MM.1S (cell line): ENCODE data around the gene SIRT6.

ENCODE experiments used
- DNase-seq: peaks from one replicate; pipeline ENCODE4 v3.0.0-alpha.2; 2015
- H2AFZ ChIP-seq: fragments of 300-600 bp; sonication (generic); 2 replicates; pipeline ENCODE4 v1.6.0; 2016; ENCODE audit warnings: antibody characterized with exemption, low read length
- H3F3A ChIP-seq: fragments of 300-600 bp; sonication (generic); 2 replicates; pipeline ENCODE4 v1.6.1; 2016; ENCODE audit warnings: mild to moderate bottlenecking, antibody characterized with exemption, low read length, moderate library complexity, mixed read lengths; ENCODE audit not compliant: insufficient read depth
- H3K27ac ChIP-seq: fragments of 300-600 bp; sonication (generic); 2 replicates; pipeline ENCODE4 v1.5.1; 2016; ENCODE audit warnings: mild to moderate bottlenecking, low read length
- H3K27me3 ChIP-seq: fragments of 300-600 bp; sonication (generic); replicated peaks from 2 replicates; pipeline ENCODE4 v1.6.0; 2016; ENCODE audit warnings: low read length; ENCODE audit not compliant: insufficient read depth
- H3K36me3 ChIP-seq: fragments of 300-600 bp; sonication (generic); replicated peaks from 2 replicates; pipeline ENCODE4 v1.6.1; 2016; ENCODE audit warnings: mild to moderate bottlenecking, low read length, mixed read lengths; ENCODE audit not compliant: insufficient read depth
- H3K4me1 ChIP-seq: fragments of 300-600 bp; sonication (generic); 2 replicates; pipeline ENCODE4 v1.6.1; 2016; ENCODE audit warnings: low read length, mixed read lengths
- H3K4me2 ChIP-seq: fragments of 300-600 bp; sonication (generic); 2 replicates; pipeline ENCODE4 v1.6.0; 2016; ENCODE audit warnings: low read depth, low read length
- H3K4me3 ChIP-seq: fragments of 300-600 bp; sonication (generic); 2 replicates; pipeline ENCODE4 v1.5.1; 2016; ENCODE audit warnings: low read length, mixed read lengths
- H3K79me2 ChIP-seq: fragments of 300-600 bp; sonication (generic); 2 replicates; pipeline ENCODE4 v1.6.1; 2016; ENCODE audit warnings: mixed run types, low read length, mixed read lengths
- H3K9ac ChIP-seq: fragments of 300-600 bp; sonication (generic); 2 replicates; pipeline ENCODE4 v1.6.1; 2016; ENCODE audit warnings: low read length, mixed read lengths
- H3K9me2 ChIP-seq: fragments of 300-600 bp; sonication (generic); replicated peaks from 2 replicates; pipeline ENCODE4 v1.6.1; 2016; ENCODE audit warnings: mild to moderate bottlenecking, low read length, mixed read lengths; ENCODE audit not compliant: insufficient read depth
- H3K9me3 ChIP-seq: fragments of 300-600 bp; sonication (generic); replicated peaks from 2 replicates; pipeline ENCODE4 v1.6.1; 2016; ENCODE audit warnings: mild to moderate bottlenecking, low read length, mixed read lengths; ENCODE audit not compliant: insufficient read depth
- H4K20me1 ChIP-seq: fragments of 300-600 bp; sonication (generic); 2 replicates; pipeline ENCODE4 v1.6.1; 2016; ENCODE audit warnings: mild to moderate bottlenecking, low read length, moderate library complexity, mixed read lengths; ENCODE audit not compliant: insufficient read depth
- EZH2 ChIP-seq: fragments of 300-600 bp; sonication (generic); optimal IDR thresholded peaks from 2 replicates; pipeline ENCODE3; 2017; ENCODE audit warnings: low read depth, mild to moderate bottlenecking, antibody characterized with exemption, low read length, mixed read lengths
- EZH2phosphoT487 ChIP-seq: fragments of 300-600 bp; sonication (generic); IDR thresholded peaks from 2 replicates; pipeline ENCODE4 v1.6.1; 2018; ENCODE audit warnings: antibody characterized with exemption, low read length
- TF ChIP-seq, protein P1 (sequence below): fragments of 300-600 bp; sonication (generic); IDR thresholded peaks from 2 replicates; pipeline ENCODE4 v1.5.1; 2016; ENCODE audit warnings: antibody characterized with exemption, low read length, mixed read lengths

SIRT6 gene

DNA sequence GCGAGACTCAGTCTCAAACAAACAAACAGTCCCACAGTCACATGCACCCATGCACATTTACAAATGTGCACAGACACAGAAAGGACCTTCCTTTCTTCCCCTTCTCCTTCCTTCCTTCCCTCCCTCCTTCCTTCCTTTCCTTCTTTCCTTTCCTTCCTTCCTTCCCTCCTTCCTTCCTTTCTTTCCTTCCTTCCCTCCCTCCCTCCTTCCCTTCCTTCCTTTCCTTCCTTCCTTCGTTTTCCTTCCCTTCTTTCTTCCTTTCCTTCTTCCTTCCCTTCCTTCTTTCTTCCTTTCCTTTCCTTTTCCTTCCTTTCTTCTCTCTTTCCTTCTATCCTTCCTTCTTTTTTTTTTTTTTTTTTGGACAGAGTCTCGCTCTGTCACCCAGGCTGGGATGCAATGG, 30.8 kb upstream of the SIRT6 start:
- Histone ChIP-seq H3K27ac (no peak overlapping the region), H3K4me3 (no peak overlapping the region), H2AFZ (no peak overlapping the region), H3K4me1 (no peaks in the 10 kb centered on the region), H4K20me1 (no peaks in the 10 kb centered on the region), H3K36me3 (no peaks in the 10 kb centered on the region), H3K9ac (no peak overlapping the region), H3F3A (no peaks in the 10 kb centered on the region), H3K4me2 (no peak overlapping the region), H3K9me3 (no peaks in the 10 kb centered on the region), H3K9me2 (no peaks in the 10 kb centered on the region), H3K79me2 (no peaks in the 10 kb centered on the region), H3K27me3 (peaks cover 80% of the 10 kb centered on the region)
- TF ChIP-seq, protein P1, sequence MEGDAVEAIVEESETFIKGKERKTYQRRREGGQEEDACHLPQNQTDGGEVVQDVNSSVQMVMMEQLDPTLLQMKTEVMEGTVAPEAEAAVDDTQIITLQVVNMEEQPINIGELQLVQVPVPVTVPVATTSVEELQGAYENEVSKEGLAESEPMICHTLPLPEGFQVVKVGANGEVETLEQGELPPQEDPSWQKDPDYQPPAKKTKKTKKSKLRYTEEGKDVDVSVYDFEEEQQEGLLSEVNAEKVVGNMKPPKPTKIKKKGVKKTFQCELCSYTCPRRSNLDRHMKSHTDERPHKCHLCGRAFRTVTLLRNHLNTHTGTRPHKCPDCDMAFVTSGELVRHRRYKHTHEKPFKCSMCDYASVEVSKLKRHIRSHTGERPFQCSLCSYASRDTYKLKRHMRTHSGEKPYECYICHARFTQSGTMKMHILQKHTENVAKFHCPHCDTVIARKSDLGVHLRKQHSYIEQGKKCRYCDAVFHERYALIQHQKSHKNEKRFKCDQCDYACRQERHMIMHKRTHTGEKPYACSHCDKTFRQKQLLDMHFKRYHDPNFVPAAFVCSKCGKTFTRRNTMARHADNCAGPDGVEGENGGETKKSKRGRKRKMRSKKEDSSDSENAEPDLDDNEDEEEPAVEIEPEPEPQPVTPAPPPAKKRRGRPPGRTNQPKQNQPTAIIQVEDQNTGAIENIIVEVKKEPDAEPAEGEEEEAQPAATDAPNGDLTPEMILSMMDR, result no peak
- TF ChIP-seq EZH2 (no peak), EZH2phosphoT487 (no peak)
- DNase-seq, result no peak

DNA sequence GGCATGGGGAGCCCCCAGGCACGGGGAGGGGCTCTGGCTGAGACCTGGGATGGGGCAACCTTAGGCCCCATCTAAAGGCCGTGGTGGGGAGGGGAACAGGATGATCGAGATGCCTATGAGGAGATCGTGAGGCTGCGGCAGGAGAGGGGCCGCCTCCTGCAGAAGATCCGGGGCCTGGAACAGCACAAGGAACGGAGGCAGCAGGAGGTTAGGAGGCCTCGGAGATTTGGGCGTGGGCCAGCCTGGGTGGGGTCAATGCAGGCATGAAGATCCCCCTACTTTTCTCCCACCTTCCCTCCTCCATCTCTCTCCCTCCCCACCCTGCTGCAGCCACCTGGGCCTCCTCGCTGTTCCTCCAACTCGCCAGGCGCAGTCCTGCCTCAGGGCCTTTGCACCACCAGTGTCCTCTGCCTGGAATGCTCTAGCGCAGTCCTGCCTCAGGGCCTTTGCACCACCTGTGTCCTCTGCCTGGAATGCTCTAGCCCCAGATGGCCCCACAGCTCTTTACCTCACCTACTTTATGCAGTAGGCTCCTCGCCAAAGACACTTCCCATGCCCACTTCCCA, 27.9 kb upstream of the SIRT6 start:
- Histone ChIP-seq H3K36me3 (no peaks in the 10 kb centered on the region), H3K27ac (no peak overlapping the region), H3K9me3 (no peaks in the 10 kb centered on the region), H3K4me2 (no peak overlapping the region), H3K79me2 (no peaks in the 10 kb centered on the region), H3K27me3 (peaks cover 84% of the 10 kb centered on the region), H3K9ac (no peak overlapping the region), H3K4me3 (no peak overlapping the region), H3K4me1 (no peaks in the 10 kb centered on the region), H3K9me2 (no peaks in the 10 kb centered on the region), H2AFZ (no peak overlapping the region), H4K20me1 (no peaks in the 10 kb centered on the region), H3F3A (no peaks in the 10 kb centered on the region)
- TF ChIP-seq EZH2phosphoT487 (no peak), EZH2 (no peak)
- TF ChIP-seq, protein P1, result no peak
- no peak for DNase-seq

DNA sequence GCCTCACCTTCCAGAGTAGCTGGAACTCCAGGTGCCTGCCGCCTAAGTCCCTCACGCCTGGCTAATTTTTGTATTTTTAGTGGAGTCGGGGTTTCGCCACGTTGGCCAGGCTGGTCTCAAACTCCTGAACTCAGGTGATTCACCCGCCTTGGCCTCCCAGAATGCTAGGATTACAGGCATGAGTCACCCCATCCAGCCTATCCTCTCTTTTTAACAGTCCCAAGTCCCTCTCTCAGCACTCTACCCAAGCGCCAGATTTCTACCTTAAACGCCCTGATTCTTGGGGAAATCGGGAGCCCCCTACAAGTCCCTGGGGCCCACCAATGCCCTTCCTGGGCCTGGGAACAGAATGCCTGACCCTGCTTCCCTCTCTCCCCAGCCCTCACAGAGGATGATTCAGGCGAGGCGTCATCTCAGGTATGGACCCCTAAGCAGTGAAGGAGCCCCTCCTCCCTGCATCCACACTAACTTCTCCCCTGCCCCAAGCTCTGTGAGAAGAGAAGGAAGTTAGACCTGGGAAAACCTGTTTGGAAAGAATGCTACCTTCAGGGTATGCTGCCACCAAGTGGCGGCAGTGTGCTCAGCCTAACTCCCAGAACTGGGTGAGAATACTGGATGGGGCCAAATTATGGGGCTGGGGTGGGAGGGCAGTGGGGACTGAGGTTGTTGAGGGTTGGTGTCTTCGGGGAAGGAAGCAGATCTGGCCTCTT, 26.2 kb upstream of the SIRT6 start:
- no peak overlapping the region for H3K27ac ChIP-seq
- peaks cover 71% of the 10 kb centered on the region for H3K27me3 ChIP-seq
- no peak overlapping the region for H2AFZ ChIP-seq
- H3K9me2 ChIP-seq, result no peaks in the 10 kb centered on the region
- H3K9me3 ChIP-seq, result no peaks in the 10 kb centered on the region
- no peaks in the 10 kb centered on the region for H3K4me1 ChIP-seq
- no peaks in the 10 kb centered on the region for H4K20me1 ChIP-seq
- no peaks in the 10 kb centered on the region for H3F3A ChIP-seq
- DNase-seq, result peak; percentile 30
- no peaks in the 10 kb centered on the region for H3K36me3 ChIP-seq
- TF ChIP-seq, protein P1, result peak; percentile 56
- TF ChIP-seq EZH2 (no peak), EZH2phosphoT487 (no peak)
- no peak overlapping the region for H3K4me3 ChIP-seq
- no peak overlapping the region for H3K4me2 ChIP-seq
- H3K79me2 ChIP-seq, result no peaks in the 10 kb centered on the region
- no peak overlapping the region for H3K9ac ChIP-seq
